Activated naive CD4-positive, alpha-beta T cell treated with anti-CD3 and anti-CD28 coated beads, Interleukin-2, amount 50 U/mL, for 24 hours (primary cell): Measurements from ENCODE around the gene DZIP1L.

ENCODE experiments used
- H3K27ac Mint-ChIP-seq: one replicate; pipeline ENCODE4 v1.8.0; 2021; ENCODE audit warnings: mild to moderate bottlenecking, mixed read lengths
- H3K27me3 Mint-ChIP-seq: one replicate; pipeline ENCODE4 v1.8.0; 2021; ENCODE audit warnings: mixed read lengths
- H3K36me3 Mint-ChIP-seq: one replicate; pipeline ENCODE4 v1.8.0; 2021; ENCODE audit warnings: mixed read lengths
- H3K4me1 Mint-ChIP-seq: one replicate; pipeline ENCODE4 v1.8.0; 2021; ENCODE audit warnings: mixed read lengths
- H3K4me3 Mint-ChIP-seq: one replicate; pipeline ENCODE4 v1.8.0; 2021; ENCODE audit warnings: mild to moderate bottlenecking, mixed read lengths
- H3K9me3 Mint-ChIP-seq: one replicate; pipeline ENCODE4 v1.8.0; 2021; ENCODE audit warnings: mixed read lengths

The DZIP1L gene

GRCh38 chr3:138038725-138039462 is 76.5 kb downstream of the DZIP1L start:
- Mint-ChIP-seq H3K9me3 (no peaks in the 10 kb centered on the region), H3K27me3 (peaks cover 19% of the 10 kb centered on the region), H3K36me3 (no peaks in the 10 kb centered on the region), H3K4me1 (no peaks in the 10 kb centered on the region), H3K27ac (no peak overlapping the region), H3K4me3 (no peak overlapping the region)

GRCh38 chr3:138036572-138036971 is 78.8 kb downstream of the DZIP1L start:
- Mint-ChIP-seq H3K9me3 (no peaks in the 10 kb centered on the region), H3K27ac (no peak overlapping the region), H3K4me3 (no peak overlapping the region), H3K27me3 (peaks cover 18% of the 10 kb centered on the region), H3K36me3 (no peaks in the 10 kb centered on the region), H3K4me1 (no peaks in the 10 kb centered on the region)

- no peak overlapping the region for H3K27ac Mint-ChIP-seq
- no peaks in the 10 kb centered on the region for H3K9me3 Mint-ChIP-seq
- H3K27me3 Mint-ChIP-seq: peaks cover 20% of the 10 kb centered on the region
- H3K4me1 Mint-ChIP-seq: no peaks in the 10 kb centered on the region
- no peak overlapping the region for H3K4me3 Mint-ChIP-seq
- H3K36me3 Mint-ChIP-seq: no peaks in the 10 kb centered on the region
Measured at GRCh38 chr3:138034918-138035317, 80.5 kb downstream of the DZIP1L start.

- Mint-ChIP-seq H3K4me1 (no peaks in the 10 kb centered on the region), H3K27ac (no peak overlapping the region), H3K4me3 (no peak overlapping the region), H3K36me3 (no peaks in the 10 kb centered on the region), H3K27me3 (peaks cover 20% of the 10 kb centered on the region), H3K9me3 (no peaks in the 10 kb centered on the region)
Measured at GRCh38 chr3:138033202-138033691, 82.2 kb downstream of the DZIP1L start.

GRCh38 chr3:138032567-138032966 is 82.8 kb downstream of the DZIP1L start:
- H3K27ac Mint-ChIP-seq: no peak overlapping the region
- no peak overlapping the region for H3K4me3 Mint-ChIP-seq
- H3K27me3 Mint-ChIP-seq: peaks cover 14% of the 10 kb centered on the region
- H3K9me3 Mint-ChIP-seq: no peaks in the 10 kb centered on the region
- no peaks in the 10 kb centered on the region for H3K4me1 Mint-ChIP-seq
- H3K36me3 Mint-ChIP-seq: no peaks in the 10 kb centered on the region

GRCh38 chr3:138031536-138031935 is 83.9 kb downstream of the DZIP1L start:
- Mint-ChIP-seq H3K4me3 (no peak overlapping the region), H3K27ac (no peak overlapping the region), H3K27me3 (peaks cover 9% of the 10 kb centered on the region), H3K36me3 (no peaks in the 10 kb centered on the region), H3K9me3 (no peaks in the 10 kb centered on the region), H3K4me1 (no peaks in the 10 kb centered on the region)

GRCh38 chr3:138030734-138031280 is 84.6 kb downstream of the DZIP1L start:
- H3K27me3 Mint-ChIP-seq: peaks cover 9% of the 10 kb centered on the region
- H3K4me3 Mint-ChIP-seq: no peak overlapping the region
- H3K27ac Mint-ChIP-seq: no peak overlapping the region
- H3K9me3 Mint-ChIP-seq: no peaks in the 10 kb centered on the region
- H3K4me1 Mint-ChIP-seq: no peaks in the 10 kb centered on the region
- H3K36me3 Mint-ChIP-seq: no peaks in the 10 kb centered on the region

GRCh38 chr3:138027821-138028220 is 87.6 kb downstream of the DZIP1L start:
- H3K4me1 Mint-ChIP-seq: no peaks in the 10 kb centered on the region
- no peak overlapping the region for H3K27ac Mint-ChIP-seq
- no peaks in the 10 kb centered on the region for H3K36me3 Mint-ChIP-seq
- no peaks in the 10 kb centered on the region for H3K9me3 Mint-ChIP-seq
- peaks cover 4% of the 10 kb centered on the region for H3K27me3 Mint-ChIP-seq
- no peak overlapping the region for H3K4me3 Mint-ChIP-seq

- Mint-ChIP-seq H3K4me1 (no peaks in the 10 kb centered on the region), H3K36me3 (no peaks in the 10 kb centered on the region), H3K27ac (no peak overlapping the region), H3K9me3 (no peaks in the 10 kb centered on the region), H3K27me3 (peaks cover 1% of the 10 kb centered on the region), H3K4me3 (no peak overlapping the region)
Measured at GRCh38 chr3:138025553-138025952, 89.9 kb downstream of the DZIP1L start.

GRCh38 chr3:138023754-138024153 is 91.7 kb downstream of the DZIP1L start:
- Mint-ChIP-seq H3K9me3 (no peaks in the 10 kb centered on the region), H3K4me1 (no peaks in the 10 kb centered on the region), H3K27me3 (peaks cover 3% of the 10 kb centered on the region), H3K27ac (no peak overlapping the region), H3K4me3 (no peak overlapping the region), H3K36me3 (no peaks in the 10 kb centered on the region)

GRCh38 chr3:138019281-138020069 is 95.9 kb downstream of the DZIP1L start:
- Mint-ChIP-seq H3K9me3 (no peaks in the 10 kb centered on the region), H3K4me3 (no peak overlapping the region), H3K4me1 (no peaks in the 10 kb centered on the region), H3K27ac (no peak overlapping the region), H3K36me3 (no peaks in the 10 kb centered on the region), H3K27me3 (peaks cover 1% of the 10 kb centered on the region)

- no peaks in the 10 kb centered on the region for H3K9me3 Mint-ChIP-seq
- H3K4me1 Mint-ChIP-seq: no peaks in the 10 kb centered on the region
- H3K27ac Mint-ChIP-seq: no peak overlapping the region
- no peak overlapping the region for H3K4me3 Mint-ChIP-seq
- H3K36me3 Mint-ChIP-seq: no peaks in the 10 kb centered on the region
- peaks cover 1% of the 10 kb centered on the region for H3K27me3 Mint-ChIP-seq
Measured at GRCh38 chr3:138016065-138016464, 99.3 kb downstream of the DZIP1L start.

- no peaks in the 10 kb centered on the region for H3K36me3 Mint-ChIP-seq
- H3K4me1 Mint-ChIP-seq: no peaks in the 10 kb centered on the region
- no peaks in the 10 kb centered on the region for H3K27me3 Mint-ChIP-seq
- no peak overlapping the region for H3K4me3 Mint-ChIP-seq
- no peaks in the 10 kb centered on the region for H3K9me3 Mint-ChIP-seq
- no peak overlapping the region for H3K27ac Mint-ChIP-seq
Measured at GRCh38 chr3:138012526-138012925, 102.9 kb downstream of the DZIP1L start.
